NCI-H1105 (cell line): ENCODE results near the gene RPS6KA2.

ENCODE experiments used
- DNase-seq: peaks from one replicate; lab custom pipeline; 2025; lab: John Stamatoyannopoulos, UW

RPS6KA2 gene

DNA sequence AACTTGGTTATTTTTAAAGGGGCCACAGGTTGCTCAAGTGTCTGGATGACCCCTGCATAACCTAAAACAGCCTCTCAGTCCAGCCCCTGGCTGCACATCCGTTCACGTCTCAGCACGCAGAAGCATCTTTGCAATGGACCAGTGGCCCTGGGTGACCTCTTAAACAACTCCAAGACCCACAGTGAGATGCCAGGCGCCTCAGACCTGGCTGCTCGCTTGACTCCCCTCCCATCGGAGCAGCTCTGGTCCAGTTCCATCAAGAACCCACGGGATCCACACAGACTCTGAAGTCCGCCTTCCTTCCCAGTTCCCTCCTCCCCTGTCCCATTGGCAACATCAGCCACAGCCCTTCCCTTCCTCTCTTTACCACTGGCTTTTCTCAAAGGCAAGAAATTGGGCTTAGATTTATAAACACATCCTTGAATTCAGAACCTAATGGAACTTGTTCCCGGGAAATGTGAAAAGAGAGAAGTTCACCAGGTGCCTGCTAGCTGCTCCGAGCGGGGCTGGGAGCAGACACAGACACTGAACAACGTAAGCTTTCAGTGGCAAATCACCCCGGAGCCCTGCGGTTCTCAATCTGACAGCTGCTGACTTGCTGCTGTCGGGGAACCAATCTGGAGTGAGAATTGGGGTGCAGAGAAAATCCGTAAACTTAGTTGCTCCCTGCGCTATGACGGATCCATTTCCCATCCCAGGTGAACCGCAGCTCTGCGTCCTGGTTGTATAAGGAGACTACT, 204.7 kb downstream of the RPS6KA2 start:
- no peak for DNase-seq

GRCh38 chr6:166420351-166420750, 206.7 kb downstream of the RPS6KA2 start:
- no peak for DNase-seq

GRCh38 chr6:166419717-166420116, 207.3 kb downstream of the RPS6KA2 start:
- no peak for DNase-seq

DNA sequence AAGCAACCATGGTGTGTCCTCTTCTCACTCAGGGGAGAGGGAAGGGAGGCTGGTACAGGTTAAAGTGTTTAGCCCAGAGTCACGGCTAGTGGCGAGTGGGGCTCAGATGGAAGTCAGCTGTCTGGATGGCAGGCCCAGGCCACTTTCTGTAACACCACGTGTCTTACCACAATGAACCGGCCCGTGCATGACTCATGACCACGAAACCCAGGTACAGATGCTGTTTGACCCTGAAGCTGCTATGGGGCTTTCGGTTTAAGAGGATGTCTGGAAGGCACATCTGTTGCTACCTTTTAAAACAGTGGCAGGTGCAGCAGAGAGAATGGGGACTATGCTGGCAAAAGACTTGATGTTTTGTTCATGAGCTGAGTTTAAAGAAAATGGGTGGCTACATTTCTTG, 207.8 kb downstream of the RPS6KA2 start:
- DNase-seq, result no peak

GRCh38 chr6:166418691-166419143, 208.3 kb downstream of the RPS6KA2 start:
- no peak for DNase-seq

GRCh38 chr6:166417285-166417691, 209.8 kb downstream of the RPS6KA2 start:
- no peak for DNase-seq

DNA sequence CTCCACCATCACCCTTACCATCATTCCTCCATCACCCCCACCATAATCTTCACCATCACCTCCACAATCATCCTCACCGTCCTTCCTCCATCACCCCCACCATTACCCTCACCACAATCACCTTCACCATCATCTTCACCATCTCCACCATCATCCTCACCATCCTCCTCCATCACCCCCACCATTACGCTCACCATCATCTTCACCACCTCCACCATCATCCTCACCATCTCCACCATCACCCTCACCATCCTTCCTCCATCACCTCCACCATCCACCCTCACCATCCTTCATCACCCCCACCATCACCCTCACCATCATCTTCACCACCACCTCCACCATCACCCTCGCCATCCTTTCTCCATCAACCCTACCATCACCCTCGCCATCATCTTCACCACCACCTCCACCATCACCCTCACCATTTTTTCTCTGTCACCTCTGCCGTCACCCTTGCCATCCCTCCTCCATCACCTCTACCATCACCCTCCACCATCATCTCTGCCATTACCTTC, 211.2 kb downstream of the RPS6KA2 start:
- DNase-seq, result no peak

DNA sequence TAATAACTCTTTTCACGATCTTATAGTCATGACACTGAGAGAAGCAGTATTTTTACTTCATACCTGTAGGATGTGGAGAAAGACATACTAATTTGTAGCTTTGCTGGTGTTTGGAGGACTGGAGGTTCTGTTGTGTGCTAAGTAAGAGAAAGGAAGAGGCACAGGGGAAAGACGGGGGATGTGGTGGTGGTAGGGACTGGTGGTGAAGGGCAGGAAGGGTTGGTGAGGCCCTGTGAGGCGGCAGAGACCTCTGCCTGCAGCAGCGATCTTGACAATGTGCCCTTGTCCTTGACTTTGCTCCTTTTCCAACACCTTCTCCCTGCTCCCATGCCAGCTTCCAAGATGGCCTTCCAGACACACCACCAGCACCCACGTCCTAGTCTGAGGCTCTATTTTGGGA, 211.7 kb downstream of the RPS6KA2 start:
- DNase-seq, result no peak

- DNase-seq, result no peak
Observed at GRCh38 chr6:166413491-166413951, 213.5 kb downstream of the RPS6KA2 start.

- DNase-seq, result no peak
Observed at GRCh38 chr6:166412911-166413384, 214.1 kb downstream of the RPS6KA2 start.

- no peak for DNase-seq
Observed at GRCh38 chr6:166412156-166412910, 214.7 kb downstream of the RPS6KA2 start.

DNA sequence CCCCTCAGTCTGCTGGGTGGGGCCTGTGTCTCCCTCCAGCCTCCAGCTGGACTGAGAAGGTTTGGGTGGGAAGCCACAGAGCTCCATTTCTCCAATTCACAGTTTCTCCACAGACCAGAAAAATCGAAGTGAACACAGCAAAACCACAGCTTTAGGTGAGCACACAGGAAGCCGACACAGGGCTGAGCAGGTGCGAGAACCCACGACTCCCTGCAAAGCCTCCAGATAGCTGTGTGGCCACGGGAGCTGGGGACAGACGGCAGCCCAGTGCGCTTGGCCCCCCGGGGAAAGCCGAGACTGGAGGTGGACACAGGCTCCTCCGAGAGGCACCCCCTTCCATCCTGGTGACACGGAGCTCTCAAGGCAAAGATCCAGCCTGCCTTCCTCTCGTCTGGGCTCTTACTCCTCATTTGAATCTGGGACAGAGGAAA, 215.3 kb downstream of the RPS6KA2 start:
- DNase-seq, result no peak

GRCh38 chr6:166411271-166411670, 215.8 kb downstream of the RPS6KA2 start:
- no peak for DNase-seq

DNA sequence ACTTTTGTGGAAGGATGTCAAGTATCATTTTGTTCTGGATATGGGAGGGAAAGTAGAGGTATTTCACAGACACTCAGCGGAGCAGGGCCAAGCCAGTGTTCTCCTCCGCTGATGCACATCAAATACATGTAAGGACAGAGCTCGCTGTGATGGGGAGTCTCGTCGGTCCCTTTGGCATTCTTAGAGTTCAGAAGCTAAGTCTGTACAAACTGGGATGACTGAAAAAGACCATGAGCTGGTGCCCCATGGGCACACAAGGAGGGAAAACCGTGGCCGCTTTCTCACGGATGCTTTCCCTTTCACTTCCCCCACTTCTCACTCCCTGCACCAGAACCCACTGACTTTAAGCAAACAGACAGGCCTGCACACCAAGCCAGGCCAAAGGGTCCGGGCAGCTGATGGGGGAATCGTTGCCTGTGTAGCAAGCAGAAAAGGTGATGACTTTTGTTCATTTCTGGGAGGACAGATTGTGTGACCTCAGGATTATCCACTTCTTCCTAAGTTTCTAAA, 216.6 kb downstream of the RPS6KA2 start:
- DNase-seq, result no peak

GRCh38 chr6:166408936-166409755, 217.9 kb downstream of the RPS6KA2 start:
- no peak for DNase-seq

DNA sequence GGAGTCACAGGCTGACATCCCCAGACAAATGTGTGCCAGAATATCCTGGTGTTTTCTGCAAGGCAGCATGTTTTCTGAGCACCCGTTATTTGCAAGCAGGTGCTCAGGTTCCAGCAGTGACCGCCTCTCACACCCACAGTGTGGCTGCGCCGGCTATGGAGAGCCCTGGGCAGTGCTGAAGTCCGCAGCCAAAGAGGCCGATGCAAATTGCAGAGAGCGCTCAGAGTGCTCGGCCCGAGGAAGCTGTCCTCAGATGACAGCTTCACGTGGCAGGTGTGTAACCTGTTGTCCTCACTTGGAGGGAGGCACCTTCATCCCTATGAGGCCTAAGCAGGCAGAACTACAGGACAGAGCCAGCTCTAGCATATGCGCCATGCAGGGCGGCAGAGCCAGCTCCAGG, 220.9 kb downstream of the RPS6KA2 start:
- no peak for DNase-seq

GRCh38 chr6:166405386-166405785, 221.7 kb downstream of the RPS6KA2 start:
- no peak for DNase-seq

DNA sequence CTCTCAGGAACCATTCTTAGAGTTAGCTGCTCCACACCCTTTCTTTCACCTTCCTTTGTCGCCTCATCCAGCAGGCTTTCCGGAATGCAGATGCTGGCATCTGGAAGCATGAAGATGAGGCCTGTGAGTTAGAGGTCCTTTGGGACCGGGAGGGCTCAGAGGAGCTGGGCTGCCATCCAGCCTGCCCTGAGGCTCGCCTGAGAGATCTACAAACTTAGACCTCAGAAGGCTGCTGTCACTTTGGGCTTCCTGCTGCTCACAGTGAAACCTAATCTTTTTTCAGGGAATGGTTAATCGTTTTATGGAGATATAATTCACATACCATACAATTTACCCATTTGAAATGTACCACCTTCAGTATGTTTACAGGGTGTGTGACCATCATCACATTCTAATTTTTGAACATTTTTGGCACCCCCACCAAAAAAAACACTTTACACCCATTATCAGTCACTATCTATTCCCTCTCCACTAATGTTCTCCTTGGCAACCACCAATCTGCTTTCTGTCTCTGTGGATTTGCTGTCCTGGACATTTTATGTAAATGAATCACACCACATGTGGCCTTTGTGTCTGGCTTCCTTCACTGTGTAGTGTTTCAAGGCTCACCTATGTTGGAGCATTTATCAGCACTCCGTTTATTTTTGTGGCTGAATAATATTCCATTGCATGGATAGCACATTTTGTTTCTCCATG, 224.3 kb downstream of the RPS6KA2 start:
- no peak for DNase-seq

- peak; percentile 70 for DNase-seq
Observed at GRCh38 chr6:166400649-166401250, 226.3 kb downstream of the RPS6KA2 start.

GRCh38 chr6:166400181-166400580, 226.9 kb downstream of the RPS6KA2 start:
- DNase-seq, result no peak

GRCh38 chr6:166398348-166398747, 228.7 kb downstream of the RPS6KA2 start:
- no peak for DNase-seq
